ENCODE measurements around the gene FKBP6. TPM values are rescaled to one million over a fixed set of nuclear protein-coding genes. Genes with fewer than 3 reads are reported as not detected.
A peak's percentile ranks its signal among the peaks of the same experiment; 100 is the strongest.

Gene FKBP6
- total and polyA plus RNA-seq, 9 of the 15 experiments (the other 6 are each of a cell fraction or from before 2014, with no cell fraction given), result not detected

DNA sequence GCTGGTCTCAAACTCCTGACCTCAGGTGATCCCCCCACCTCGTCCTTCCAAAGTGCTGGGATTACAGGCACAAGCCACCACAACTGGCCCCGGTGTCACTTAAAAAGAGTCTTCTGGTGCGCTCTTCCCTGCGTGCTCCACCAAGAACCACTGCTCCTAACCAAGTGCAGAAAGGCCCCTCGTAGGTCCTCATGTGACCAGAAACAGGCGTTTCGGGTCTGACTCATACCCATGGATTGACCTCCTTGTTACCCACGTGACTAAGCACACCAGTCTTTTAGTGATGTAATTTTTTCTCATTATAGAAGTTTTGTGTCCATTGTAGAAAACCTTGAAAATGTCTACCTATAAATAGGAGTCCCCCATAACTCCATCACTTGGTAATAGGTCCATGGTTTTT, 13.9 kb downstream of the FKBP6 start (continued):
- TF ChIP-seq, protein P1, sequence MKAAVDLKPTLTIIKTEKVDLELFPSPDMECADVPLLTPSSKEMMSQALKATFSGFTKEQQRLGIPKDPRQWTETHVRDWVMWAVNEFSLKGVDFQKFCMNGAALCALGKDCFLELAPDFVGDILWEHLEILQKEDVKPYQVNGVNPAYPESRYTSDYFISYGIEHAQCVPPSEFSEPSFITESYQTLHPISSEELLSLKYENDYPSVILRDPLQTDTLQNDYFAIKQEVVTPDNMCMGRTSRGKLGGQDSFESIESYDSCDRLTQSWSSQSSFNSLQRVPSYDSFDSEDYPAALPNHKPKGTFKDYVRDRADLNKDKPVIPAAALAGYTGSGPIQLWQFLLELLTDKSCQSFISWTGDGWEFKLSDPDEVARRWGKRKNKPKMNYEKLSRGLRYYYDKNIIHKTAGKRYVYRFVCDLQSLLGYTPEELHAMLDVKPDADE (conservative IDR thresholded peaks at IDR 0.05; ENCODE audit: control insufficient read depth, low read depth, low read length), result no peak
- TF ChIP-seq, protein P2, sequence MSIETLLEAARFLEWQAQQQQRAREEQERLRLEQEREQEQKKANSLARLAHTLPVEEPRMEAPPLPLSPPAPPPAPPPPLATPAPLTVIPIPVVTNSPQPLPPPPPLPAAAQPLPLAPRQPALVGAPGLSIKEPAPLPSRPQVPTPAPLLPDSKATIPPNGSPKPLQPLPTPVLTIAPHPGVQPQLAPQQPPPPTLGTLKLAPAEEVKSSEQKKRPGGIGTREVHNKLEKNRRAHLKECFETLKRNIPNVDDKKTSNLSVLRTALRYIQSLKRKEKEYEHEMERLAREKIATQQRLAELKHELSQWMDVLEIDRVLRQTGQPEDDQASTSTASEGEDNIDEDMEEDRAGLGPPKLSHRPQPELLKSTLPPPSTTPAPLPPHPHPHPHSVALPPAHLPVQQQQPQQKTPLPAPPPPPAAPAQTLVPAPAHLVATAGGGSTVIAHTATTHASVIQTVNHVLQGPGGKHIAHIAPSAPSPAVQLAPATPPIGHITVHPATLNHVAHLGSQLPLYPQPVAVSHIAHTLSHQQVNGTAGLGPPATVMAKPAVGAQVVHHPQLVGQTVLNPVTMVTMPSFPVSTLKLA (conservative IDR thresholded peaks at IDR 0.05), result peak in 1 of 2 experiments; percentile 39; a peak in 1 of 4 replicates
- TF ChIP-seq TEAD1 (CRISPR knock-in tag; IDR thresholded peaks at IDR 0.05), result no peak
- TF ChIP-seq HNRNPLL (IDR thresholded peaks at IDR 0.05; ENCODE audit: low read depth, low read length, poor library complexity, severe bottlenecking), result no peak
- no peak for TF ChIP-seq NFE2L1 (tag; IDR thresholded peaks at IDR 0.05; ENCODE audit: borderline replicate concordance, low read depth)
- no peak for TF ChIP-seq TBP (optimal IDR thresholded peaks at IDR 0.05; ENCODE audit: low read depth, low read length)
- no peak for TF ChIP-seq ZNF644 (tag; IDR thresholded peaks at IDR 0.05; ENCODE audit: low read depth)
- no peak for TF ChIP-seq XRCC3 (IDR thresholded peaks at IDR 0.05)
- TF ChIP-seq BHLHE40 (IDR thresholded peaks at IDR 0.05; ENCODE audit: low read length), result peak; percentile 75
- no peak for TF ChIP-seq NR3C1 (CRISPR knock-in tag; IDR thresholded peaks at IDR 0.05)
- TF ChIP-seq, protein P3, sequence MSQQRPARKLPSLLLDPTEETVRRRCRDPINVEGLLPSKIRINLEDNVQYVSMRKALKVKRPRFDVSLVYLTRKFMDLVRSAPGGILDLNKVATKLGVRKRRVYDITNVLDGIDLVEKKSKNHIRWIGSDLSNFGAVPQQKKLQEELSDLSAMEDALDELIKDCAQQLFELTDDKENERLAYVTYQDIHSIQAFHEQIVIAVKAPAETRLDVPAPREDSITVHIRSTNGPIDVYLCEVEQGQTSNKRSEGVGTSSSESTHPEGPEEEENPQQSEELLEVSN (IDR thresholded peaks at IDR 0.05; ENCODE audit: borderline replicate concordance in 1 of 2, extremely low read depth in 1 of 2, insufficient read depth in 1 of 2, insufficient read length in 1 of 2, low read depth in 1 of 2, low read length in 1 of 2, poor library complexity in 1 of 2, severe bottlenecking in 1 of 2), result peak in 1 of 2 experiments; percentile 36
- TF ChIP-seq SMARCC2 (IDR thresholded peaks at IDR 0.05; ENCODE audit: low read depth), result no peak
- TF ChIP-seq ADNP (tag; IDR thresholded peaks at IDR 0.05), result no peak
- TF ChIP-seq HLTF (IDR thresholded peaks at IDR 0.05), result no peak
- no peak for TF ChIP-seq NONO (IDR thresholded peaks at IDR 0.05; ENCODE audit: low read depth in 2 of 2, low read length in 1 of 2)
- TF ChIP-seq NR4A1 (CRISPR knock-in tag; IDR thresholded peaks at IDR 0.05), result no peak
- no peak for TF ChIP-seq NR4A1 (tag; IDR thresholded peaks at IDR 0.05)
- TF ChIP-seq RAD21 (CRISPR knock-in tag; conservative IDR thresholded peaks at IDR 0.05 in 1 of 2, IDR thresholded peaks at IDR 0.05 in 1 of 2), result no peak
- peak; percentile 26; the same call in 1 of the 2 replicates for TF ChIP-seq JUNB (CRISPR knock-in tag; conservative IDR thresholded peaks at IDR 0.05)
- TF ChIP-seq, protein P4, sequence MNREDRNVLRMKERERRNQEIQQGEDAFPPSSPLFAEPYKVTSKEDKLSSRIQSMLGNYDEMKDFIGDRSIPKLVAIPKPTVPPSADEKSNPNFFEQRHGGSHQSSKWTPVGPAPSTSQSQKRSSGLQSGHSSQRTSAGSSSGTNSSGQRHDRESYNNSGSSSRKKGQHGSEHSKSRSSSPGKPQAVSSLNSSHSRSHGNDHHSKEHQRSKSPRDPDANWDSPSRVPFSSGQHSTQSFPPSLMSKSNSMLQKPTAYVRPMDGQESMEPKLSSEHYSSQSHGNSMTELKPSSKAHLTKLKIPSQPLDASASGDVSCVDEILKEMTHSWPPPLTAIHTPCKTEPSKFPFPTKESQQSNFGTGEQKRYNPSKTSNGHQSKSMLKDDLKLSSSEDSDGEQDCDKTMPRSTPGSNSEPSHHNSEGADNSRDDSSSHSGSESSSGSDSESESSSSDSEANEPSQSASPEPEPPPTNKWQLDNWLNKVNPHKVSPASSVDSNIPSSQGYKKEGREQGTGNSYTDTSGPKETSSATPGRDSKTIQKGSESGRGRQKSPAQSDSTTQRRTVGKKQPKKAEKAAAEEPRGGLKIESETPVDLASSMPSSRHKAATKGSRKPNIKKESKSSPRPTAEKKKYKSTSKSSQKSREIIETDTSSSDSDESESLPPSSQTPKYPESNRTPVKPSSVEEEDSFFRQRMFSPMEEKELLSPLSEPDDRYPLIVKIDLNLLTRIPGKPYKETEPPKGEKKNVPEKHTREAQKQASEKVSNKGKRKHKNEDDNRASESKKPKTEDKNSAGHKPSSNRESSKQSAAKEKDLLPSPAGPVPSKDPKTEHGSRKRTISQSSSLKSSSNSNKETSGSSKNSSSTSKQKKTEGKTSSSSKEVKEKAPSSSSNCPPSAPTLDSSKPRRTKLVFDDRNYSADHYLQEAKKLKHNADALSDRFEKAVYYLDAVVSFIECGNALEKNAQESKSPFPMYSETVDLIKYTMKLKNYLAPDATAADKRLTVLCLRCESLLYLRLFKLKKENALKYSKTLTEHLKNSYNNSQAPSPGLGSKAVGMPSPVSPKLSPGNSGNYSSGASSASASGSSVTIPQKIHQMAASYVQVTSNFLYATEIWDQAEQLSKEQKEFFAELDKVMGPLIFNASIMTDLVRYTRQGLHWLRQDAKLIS (CRISPR knock-in tag; IDR thresholded peaks at IDR 0.05), result no peak
- no peak for TF ChIP-seq BCOR (IDR thresholded peaks at IDR 0.05)
